Naive thymus-derived CD4-positive, alpha-beta T cell (primary cell): ENCODE results near the gene FAM161B. TPM values are rescaled to one million over a fixed set of nuclear protein-coding genes. Genes with fewer than 3 reads are reported as not detected.

Source experiments
- ATAC-seq: fragments of 150-1000 bp; cut with Tn5 transposase; 2 replicates; pipeline ENCODE4 v1.10.0; 2021; ENCODE audit warnings: mild to moderate bottlenecking, moderate library complexity
- CTCF ChIA-PET: fragments of 350-600 bp; sonication (Branson Sonifier 250); formaldehyde crosslinking; loops from one replicate; lab custom pipeline; 2021; ENCODE audit warnings: antibody characterized with exemption; lab: Charles Lee
- POLR2A ChIA-PET: fragments of 350-600 bp; sonication (Branson Sonifier 250); formaldehyde crosslinking; loops from one replicate; lab custom pipeline; 2021; ENCODE audit warnings: antibody characterized with exemption, inconsistent platforms; lab: Charles Lee
- DNase-seq, 9 donors: peaks; one replicate each; pipeline versions ENCODE4 v3.0.0 to v3.0.0-alpha.2; 2020 to 2022; ENCODE audit warnings: mixed read lengths in 1 of 9
- H3K27ac ChIP-seq: one replicate; pipeline ENCODE4 v1.7.0; 2013; ENCODE audit warnings: mild to moderate bottlenecking, low read depth, low read length, moderate library complexity
- H3K27me3 ChIP-seq, 2 donors: one replicate each; pipeline ENCODE4 v1.7.0; 2013; ENCODE audit warnings: low read length in 2 of 2, mild to moderate bottlenecking in 2 of 2, moderate library complexity in 2 of 2; ENCODE audit not compliant: control insufficient read depth in 2 of 2, insufficient read depth in 2 of 2
- H3K36me3 ChIP-seq, 3 experiments: 1 replicate in 2 of 3; 2 replicates in 1 of 3; pipeline ENCODE4 v1.7.0; 2013; ENCODE audit warnings: low read length in 3 of 3, mild to moderate bottlenecking in 3 of 3, moderate library complexity in 1 of 3; ENCODE audit not compliant: insufficient read depth in 3 of 3, control insufficient read depth in 2 of 3
- H3K4me1 ChIP-seq, 2 donors: one replicate each; pipeline ENCODE4 v1.7.0; 2013; ENCODE audit warnings: low read length in 2 of 2, mild to moderate bottlenecking in 2 of 2, moderate library complexity in 1 of 2; ENCODE audit not compliant: control insufficient read depth in 2 of 2, insufficient read depth in 2 of 2
- H3K4me3 ChIP-seq: 2 replicates; pipeline ENCODE4 v1.7.0; 2013; ENCODE audit warnings: mild to moderate bottlenecking, low read length
- H3K9me3 ChIP-seq, 3 experiments: 1 replicate in 2 of 3; 2 replicates in 1 of 3; pipeline ENCODE4 v1.7.0; 2013; ENCODE audit warnings: low read length in 3 of 3; ENCODE audit not compliant: control insufficient read depth in 2 of 3
- H3K27ac Mint-ChIP-seq, 9 donors: one replicate each; pipeline ENCODE4 v1.8.0; 2020 to 2022; ENCODE audit warnings: mixed read lengths in 9 of 9, mild to moderate bottlenecking in 8 of 9, moderate library complexity in 5 of 9, inconsistent platforms in 2 of 9
- H3K27me3 Mint-ChIP-seq, 5 donors: one replicate each; pipeline ENCODE4 v1.8.0; 2021 to 2022; ENCODE audit warnings: mixed read lengths in 5 of 5, mild to moderate bottlenecking in 1 of 5
- H3K36me3 Mint-ChIP-seq, 5 donors: one replicate each; pipeline ENCODE4 v1.8.0; 2020 to 2022; ENCODE audit warnings: mixed read lengths in 5 of 5, mild to moderate bottlenecking in 3 of 5, inconsistent platforms in 1 of 5
- H3K4me1 Mint-ChIP-seq, 7 donors: one replicate each; pipeline ENCODE4 v1.8.0; 2020 to 2022; ENCODE audit warnings: mixed read lengths in 7 of 7, mild to moderate bottlenecking in 3 of 7, inconsistent platforms in 1 of 7
- H3K4me3 Mint-ChIP-seq, 10 donors: one replicate each; pipeline ENCODE4 v1.8.0; 2020 to 2022; ENCODE audit warnings: mild to moderate bottlenecking in 10 of 10, mixed read lengths in 10 of 10, moderate library complexity in 6 of 10, inconsistent platforms in 2 of 10
- H3K9me3 Mint-ChIP-seq, 11 donors: one replicate each; pipeline ENCODE4 v1.8.0; 2020 to 2022; ENCODE audit warnings: mixed read lengths in 11 of 11, mild to moderate bottlenecking in 4 of 11, inconsistent platforms in 1 of 11, moderate library complexity in 1 of 11
- intact Hi-C, 2 donors: fragments of 100-400 bp; cut with micrococcal nuclease; formaldehyde crosslinking; loops; one replicate each; pipeline ENCODE4 v1.15.1; 2023
- polyA plus RNA-seq, 2 donors: library from polyadenylated mRNA; unstranded; fragments of 300-500 nt; fragmentation: Illumina TruSeq; gene quantifications; one replicate each; pipeline ENCODE4 v1.2.3, GENCODE V29; 2021
- total RNA-seq, 6 experiments: library from RNA in 5 of 6; stranded (reverse) in 5 of 6; gene quantifications; 1 replicate in 5 of 6; 2 replicates in 1 of 6; pipeline ENCODE4 v1.2.3 and lab custom pipeline; 2021 to 2026

The FAM161B gene
- total and polyA plus RNA-seq, 7 experiments from 2014 or later: 1.7 to 6.6 (median 3.7) TPM

GRCh38 chr14:73945159-73945670, 4.7 kb downstream of the FAM161B start:
- intact Hi-C loops: no loop called here
- POLR2A ChIA-PET: interaction anchor here (0.6 kb wide), 1 partner anchor 57 kb away, joined by 3 read pairs; no protein-coding TSS in a partner anchor
- no peak for DNase-seq
- peaks cover 0 to 18% (median 6%) of the 10 kb centered on the region in 5 donors for H3K36me3 Mint-ChIP-seq
- no peaks in the 10 kb centered on the region for H3K9me3 ChIP-seq
- H3K36me3 ChIP-seq: peaks cover 0 to 30% (median 5%) of the 10 kb centered on the region in 3 experiments
- H3K4me3 Mint-ChIP-seq: no peak overlapping the region
- no peaks in the 10 kb centered on the region for H3K9me3 Mint-ChIP-seq
- CTCF ChIA-PET: interaction anchor here (0.5 kb wide), 1 partner anchor 426 kb away, joined by 3 read pairs; no protein-coding TSS in a partner anchor
- H3K27ac Mint-ChIP-seq: no peak overlapping the region
- no peaks in the 10 kb centered on the region for H3K27me3 ChIP-seq
- no peak overlapping the region for H3K27ac ChIP-seq
- no peak overlapping the region for H3K4me3 ChIP-seq
- H3K4me1 ChIP-seq: no peaks in the 10 kb centered on the region
- no peak for ATAC-seq
- no peaks in the 10 kb centered on the region for H3K27me3 Mint-ChIP-seq
- H3K4me1 Mint-ChIP-seq: peaks cover 0 to 19% (median 11%) of the 10 kb centered on the region in 7 donors

- no peak for DNase-seq
- CTCF ChIA-PET: interaction anchor here (0.5 kb wide), 1 partner anchor 427 kb away, joined by 3 read pairs; no protein-coding TSS in a partner anchor
Observed at GRCh38 chr14:73944432-73945158, 5.3 kb downstream of the FAM161B start.

GRCh38 chr14:73943083-73943482, 6.8 kb downstream of the FAM161B start:
- H3K36me3 Mint-ChIP-seq: peaks cover 0 to 22% (median 9%) of the 10 kb centered on the region in 5 donors
- ATAC-seq (peak; percentile 73), DNase-seq (no peak)
- Histone ChIP-seq H3K27me3 (no peaks in the 10 kb centered on the region), H3K36me3 (peaks cover 0 to 30% (median 5%) of the 10 kb centered on the region in 3 experiments), H3K9me3 (no peaks in the 10 kb centered on the region), H3K4me3 (no peak overlapping the region), H3K27ac (no peak overlapping the region), H3K4me1 (no peaks in the 10 kb centered on the region)
- no peaks in the 10 kb centered on the region for H3K27me3 Mint-ChIP-seq
- H3K4me3 Mint-ChIP-seq: no peak overlapping the region
- H3K9me3 Mint-ChIP-seq: no peaks in the 10 kb centered on the region
- H3K27ac Mint-ChIP-seq: peak overlapping the region in 1 of 9 donors; percentile 67
- intact Hi-C loops: no loop called here
- peaks cover 0 to 9% (median 4%) of the 10 kb centered on the region in 7 donors for H3K4me1 Mint-ChIP-seq
- CTCF ChIA-PET: no interaction called here
- POLR2A ChIA-PET: no interaction called here

More at GRCh38 chr14:73944432-73945158, 5.3 kb downstream of the FAM161B start:
- Mint-ChIP-seq H3K4me3 (no peak overlapping the region), H3K27ac (no peak overlapping the region), H3K9me3 (no peaks in the 10 kb centered on the region), H3K27me3 (no peaks in the 10 kb centered on the region), H3K36me3 (peaks cover 0 to 22% (median 9%) of the 10 kb centered on the region in 5 donors), H3K4me1 (peaks cover 0 to 13% (median 9%) of the 10 kb centered on the region in 7 donors)
- intact Hi-C loops: no loop called here
- no peak for ATAC-seq
- Histone ChIP-seq H3K27ac (no peak overlapping the region), H3K27me3 (no peaks in the 10 kb centered on the region), H3K36me3 (peaks cover 0 to 30% (median 5%) of the 10 kb centered on the region in 3 experiments), H3K4me3 (no peak overlapping the region), H3K9me3 (no peaks in the 10 kb centered on the region), H3K4me1 (no peaks in the 10 kb centered on the region)
- POLR2A ChIA-PET: interaction anchor here (0.6 kb wide), 1 partner anchor 56 kb away, joined by 3 read pairs; no protein-coding TSS in a partner anchor

- H3K4me1 Mint-ChIP-seq: peaks cover 0 to 9% (median 0%) of the 10 kb centered on the region in 7 donors
- H3K4me3 Mint-ChIP-seq: no peak overlapping the region
- H3K36me3 ChIP-seq: peaks cover 0 to 38% (median 5%) of the 10 kb centered on the region in 3 experiments
- ChIA-PET POLR2A (no interaction called here), CTCF (no interaction called here)
- DNase-seq: no peak
- intact Hi-C loops: no loop called here
- H3K27ac ChIP-seq: no peak overlapping the region
- no peaks in the 10 kb centered on the region for H3K9me3 Mint-ChIP-seq
- H3K27me3 ChIP-seq: no peaks in the 10 kb centered on the region
- H3K9me3 ChIP-seq: no peaks in the 10 kb centered on the region
- no peaks in the 10 kb centered on the region for H3K27me3 Mint-ChIP-seq
- H3K4me3 ChIP-seq: no peak overlapping the region
- no peaks in the 10 kb centered on the region for H3K4me1 ChIP-seq
- ATAC-seq: no peak
- peaks cover 0 to 22% (median 9%) of the 10 kb centered on the region in 5 donors for H3K36me3 Mint-ChIP-seq
- H3K27ac Mint-ChIP-seq: no peak overlapping the region
Observed at GRCh38 chr14:73942180-73942579, 7.7 kb downstream of the FAM161B start.

- no peaks in the 10 kb centered on the region for H3K27me3 ChIP-seq
- ATAC-seq: no peak
- no peaks in the 10 kb centered on the region for H3K4me1 ChIP-seq
- ChIA-PET POLR2A (interaction anchor here (3.5 kb wide), 1 partner anchor 13 kb away, joined by 12 read pairs; the partner anchor contains the start of genes COQ6 and FAM161B), CTCF (no interaction called here)
- Mint-ChIP-seq H3K36me3 (peaks cover 0 to 24% (median 0%) of the 10 kb centered on the region in 5 donors), H3K4me1 (peaks cover 0 to 4% (median under 1%) of the 10 kb centered on the region in 7 donors), H3K4me3 (no peak overlapping the region), H3K27me3 (no peaks in the 10 kb centered on the region), H3K9me3 (no peaks in the 10 kb centered on the region), H3K27ac (peak overlapping the region in 2 of 9 donors; percentile 0 to 49)
- H3K36me3 ChIP-seq: peaks cover 2 to 36% (median 10%) of the 10 kb centered on the region in 3 experiments
- no peaks in the 10 kb centered on the region for H3K9me3 ChIP-seq
- no peak overlapping the region for H3K4me3 ChIP-seq
- no peak for DNase-seq
- intact Hi-C loops: no loop called here
- no peak overlapping the region for H3K27ac ChIP-seq
Observed at GRCh38 chr14:73937012-73937411, 12.9 kb downstream of the FAM161B start.

GRCh38 chr14:73936548-73936947, 13.3 kb downstream of the FAM161B start:
- DNase-seq: no peak
- no peaks in the 10 kb centered on the region for H3K9me3 Mint-ChIP-seq
- no peak for ATAC-seq
- CTCF ChIA-PET: no interaction called here
- Histone ChIP-seq H3K4me1 (no peaks in the 10 kb centered on the region), H3K27ac (no peak overlapping the region), H3K9me3 (no peaks in the 10 kb centered on the region), H3K4me3 (no peak overlapping the region), H3K27me3 (no peaks in the 10 kb centered on the region), H3K36me3 (peaks cover 4 to 38% (median 10%) of the 10 kb centered on the region in 3 experiments)
- POLR2A ChIA-PET: interaction anchor here (0.8 to 3.5 kb wide), 2 partner anchors 13 to 22 kb away, joined by 3 to 12 read pairs; partner anchors contain the start of genes COQ6 and FAM161B
- H3K27ac Mint-ChIP-seq: peak overlapping the region in 5 of 9 donors; percentile 0 to 50 (median 47)
- no peaks in the 10 kb centered on the region for H3K27me3 Mint-ChIP-seq
- H3K4me1 Mint-ChIP-seq: peaks cover 0 to 7% (median 5%) of the 10 kb centered on the region in 7 donors
- intact Hi-C loops: no loop called here
- H3K36me3 Mint-ChIP-seq: peaks cover 0 to 28% (median 3%) of the 10 kb centered on the region in 5 donors
- no peak overlapping the region for H3K4me3 Mint-ChIP-seq
